Fibroblast of skin of left biceps (primary cell): Measurements from ENCODE around the gene RASD2.
"Not testable (repeated sequence)": the region's sequence is repeated elsewhere in the genome, so short reads cannot be mapped to it uniquely, and the experiment has no call there.

Experiments used
- DNase-seq, 2 experiments: peaks; one replicate each; pipeline ENCODE4 v3.0.0-alpha.2; 2013; ENCODE audit warnings: low read depth in 2 of 2

Gene RASD2, protein sequence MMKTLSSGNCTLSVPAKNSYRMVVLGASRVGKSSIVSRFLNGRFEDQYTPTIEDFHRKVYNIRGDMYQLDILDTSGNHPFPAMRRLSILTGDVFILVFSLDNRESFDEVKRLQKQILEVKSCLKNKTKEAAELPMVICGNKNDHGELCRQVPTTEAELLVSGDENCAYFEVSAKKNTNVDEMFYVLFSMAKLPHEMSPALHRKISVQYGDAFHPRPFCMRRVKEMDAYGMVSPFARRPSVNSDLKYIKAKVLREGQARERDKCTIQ

DNA sequence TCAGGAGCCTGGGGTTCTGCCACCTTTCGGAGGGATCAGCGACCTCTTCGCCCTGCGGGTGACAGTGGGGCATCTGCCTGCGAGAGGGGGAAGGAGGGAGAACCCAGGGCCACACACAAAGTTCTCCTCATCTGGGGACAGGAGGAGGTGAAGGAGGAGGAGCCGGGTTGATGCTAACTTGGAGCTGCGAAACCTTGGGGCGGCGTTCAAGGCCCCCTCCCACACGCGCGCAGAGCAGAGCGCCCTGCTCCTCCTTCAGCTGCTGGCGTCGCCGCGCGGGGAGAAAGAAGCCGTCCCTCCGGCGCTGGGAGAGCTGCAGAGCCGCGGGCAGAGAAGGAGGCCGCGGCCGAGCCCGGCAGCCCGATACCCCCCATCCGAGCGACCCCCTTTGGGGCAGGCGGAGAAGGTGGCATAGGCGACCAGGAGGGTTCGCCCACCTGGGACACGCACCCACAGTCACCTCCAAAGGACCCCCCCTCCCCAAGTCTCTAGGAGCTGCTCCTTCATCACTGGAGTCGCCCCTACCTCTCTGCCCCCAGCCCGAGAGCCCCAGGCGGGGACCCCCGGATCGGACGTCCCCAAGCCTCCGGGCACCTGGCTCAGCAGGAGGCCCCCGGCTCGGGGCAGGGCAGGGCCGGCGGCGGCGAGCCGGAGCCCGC lies at the start of gene RASD2:
Gene RASD2 (plus strand): TSS at position 237 of the 659 bp plus-strand sequence. CDS start 5,979 bp downstream, outside the sequence.
- DNase-seq, result no peak

- DNase-seq, result not testable (repeated sequence)
Observed at GRCh38 chr22:35491061-35491907, 49.3 kb upstream of the RASD2 start.

DNA sequence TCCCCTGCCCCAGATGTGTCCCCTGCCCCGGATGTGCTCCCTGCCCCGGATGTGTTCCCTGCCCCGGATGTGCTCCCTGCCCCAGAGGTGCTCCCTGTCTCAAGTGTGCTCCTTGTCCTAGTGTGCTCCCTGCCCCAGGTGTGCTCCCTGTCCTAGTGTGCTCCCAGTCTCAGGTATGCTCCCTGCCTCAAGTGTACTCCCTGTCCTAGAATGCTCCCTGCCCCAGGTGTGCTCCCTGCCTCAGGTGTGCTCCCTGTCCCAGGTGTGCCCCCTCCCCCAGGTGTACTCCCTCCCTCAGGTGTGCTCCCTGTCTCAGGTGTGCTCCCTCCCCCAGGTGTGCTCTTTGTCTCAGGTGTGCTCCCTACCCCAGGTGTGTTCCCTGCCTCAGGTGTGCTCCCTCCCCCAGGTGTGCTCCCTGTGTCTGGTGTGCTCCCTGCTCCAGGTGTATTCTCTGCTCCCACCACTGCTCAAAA lies 48.7 kb upstream of the RASD2 start:
- DNase-seq, result no peak

- DNase-seq, result no peak
Observed at GRCh38 chr22:35493074-35493473, 47.6 kb upstream of the RASD2 start.

DNA sequence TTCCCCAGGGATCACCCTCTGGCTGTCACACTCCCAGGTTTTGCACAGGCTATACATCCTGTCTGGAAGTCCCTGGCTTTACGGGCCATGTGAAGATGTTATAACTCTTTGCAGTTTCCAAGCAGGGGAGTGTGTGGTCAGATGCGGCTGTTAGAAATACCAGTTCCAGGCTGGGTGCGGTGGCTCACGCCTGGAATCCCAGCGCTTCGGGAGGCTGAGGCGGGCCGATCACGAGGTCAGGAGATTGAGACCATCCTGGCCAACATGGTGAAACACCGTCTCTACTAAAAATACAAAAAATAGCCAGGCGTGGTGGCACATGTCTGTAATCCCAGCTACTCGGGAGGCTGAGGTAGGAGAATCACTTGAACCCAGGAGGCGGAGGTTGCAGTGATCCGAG lies 44.9 kb upstream of the RASD2 start:
- DNase-seq, result not testable (repeated sequence)

DNA sequence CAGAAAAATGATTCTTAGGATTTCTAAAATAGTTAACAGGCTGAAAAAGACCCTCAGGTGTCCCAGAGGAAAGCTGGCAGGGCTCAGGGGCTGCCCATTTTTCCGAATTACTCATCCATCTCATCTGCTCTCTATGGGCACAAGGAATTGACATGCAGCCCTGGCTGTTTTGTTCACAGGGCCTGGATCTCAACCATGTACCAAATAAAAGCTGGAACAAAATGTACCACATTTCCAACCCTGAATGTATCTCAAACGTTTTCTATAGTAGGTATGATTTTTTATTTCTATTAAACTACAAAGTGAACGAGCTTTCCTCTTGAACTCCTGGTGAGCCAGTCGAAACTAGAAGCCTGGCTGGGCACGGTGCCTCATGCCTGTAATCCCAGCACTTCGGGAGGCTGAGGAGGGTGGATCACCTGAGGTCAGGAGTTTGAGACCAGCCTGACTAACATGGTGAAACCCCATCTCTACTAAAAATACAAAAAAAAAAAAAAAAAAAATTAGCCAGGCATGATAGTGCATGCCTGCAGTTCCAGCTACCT lies 43.8 kb upstream of the RASD2 start:
- no peak for DNase-seq

GRCh38 chr22:35498026-35498800 lies 42.4 kb upstream of the RASD2 start:
- DNase-seq, result no peak

DNA sequence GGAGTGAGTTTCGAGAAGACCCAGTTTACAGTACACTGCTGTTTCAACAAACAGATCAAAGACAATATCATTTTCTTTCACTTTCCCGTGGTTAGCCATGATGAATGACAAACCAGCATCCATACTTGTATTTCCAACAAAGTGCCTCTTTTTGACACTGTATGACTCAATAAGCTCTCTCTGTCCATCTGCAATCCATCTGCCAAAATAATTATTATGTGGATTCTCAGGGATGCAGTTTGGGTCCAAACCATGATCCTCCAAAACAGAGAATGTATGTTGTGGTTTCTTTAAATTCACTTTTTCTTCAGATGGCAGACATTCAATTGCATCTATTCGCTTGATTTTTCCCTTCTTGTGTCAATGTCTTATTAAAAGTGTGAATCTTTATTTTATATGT lies 37.8 kb upstream of the RASD2 start:
- peak in 1 of 2 experiments; percentile 12 for DNase-seq

DNA sequence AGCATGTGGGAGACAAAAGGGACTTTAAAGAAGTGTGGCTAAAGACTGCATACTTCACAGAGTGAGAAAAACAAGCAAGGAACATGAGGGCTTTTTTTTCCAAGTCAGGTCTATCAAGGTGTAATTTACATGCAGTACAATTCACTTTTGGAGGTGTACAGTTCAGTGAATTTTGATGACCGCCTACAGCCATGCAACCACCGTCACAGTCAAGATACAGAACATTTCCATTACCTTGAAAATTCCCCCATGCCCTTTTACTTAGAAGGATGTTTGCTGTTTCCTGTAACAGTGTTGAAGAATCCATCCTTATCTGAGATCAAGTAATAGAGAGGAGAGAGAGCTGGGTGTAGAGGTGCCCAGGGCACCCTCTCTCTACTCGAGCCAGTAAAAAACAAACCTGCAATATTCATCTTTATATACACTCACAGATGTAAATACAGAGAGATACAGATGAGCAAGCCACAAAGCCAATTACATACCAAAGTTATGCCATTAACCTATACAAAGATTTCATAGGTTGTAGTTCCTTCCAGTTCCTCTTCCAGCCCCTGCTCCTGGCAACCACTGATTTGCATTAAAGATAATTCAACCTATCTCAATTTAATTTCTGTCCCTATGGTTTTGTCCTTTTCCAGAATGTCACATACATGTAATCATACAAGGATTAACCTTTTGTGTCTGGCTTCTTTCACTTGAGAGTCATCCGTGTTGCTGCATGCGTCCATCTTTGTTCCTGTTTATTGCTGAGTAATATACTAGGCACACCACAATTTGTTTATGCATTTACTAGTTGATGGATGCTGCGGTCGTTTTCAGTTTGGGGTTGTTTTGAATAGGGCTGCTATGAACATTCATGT lies 35.0 kb upstream of the RASD2 start:
- no peak for DNase-seq

DNA sequence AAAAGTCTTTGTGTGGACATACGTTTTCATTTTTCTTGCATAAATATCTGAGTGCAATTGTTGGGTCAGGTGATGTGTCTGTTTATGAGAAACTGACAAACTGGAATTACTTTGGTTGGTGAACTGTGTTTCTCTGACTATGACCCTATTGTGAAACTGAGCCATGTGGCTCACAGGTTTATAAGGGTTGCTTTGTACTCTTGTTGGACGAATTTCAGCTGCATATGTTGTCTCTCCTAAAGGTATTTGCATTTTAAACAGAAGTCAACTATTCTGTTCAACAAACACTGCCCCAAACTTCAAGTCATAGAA lies 34.4 kb upstream of the RASD2 start:
- no peak for DNase-seq

DNA sequence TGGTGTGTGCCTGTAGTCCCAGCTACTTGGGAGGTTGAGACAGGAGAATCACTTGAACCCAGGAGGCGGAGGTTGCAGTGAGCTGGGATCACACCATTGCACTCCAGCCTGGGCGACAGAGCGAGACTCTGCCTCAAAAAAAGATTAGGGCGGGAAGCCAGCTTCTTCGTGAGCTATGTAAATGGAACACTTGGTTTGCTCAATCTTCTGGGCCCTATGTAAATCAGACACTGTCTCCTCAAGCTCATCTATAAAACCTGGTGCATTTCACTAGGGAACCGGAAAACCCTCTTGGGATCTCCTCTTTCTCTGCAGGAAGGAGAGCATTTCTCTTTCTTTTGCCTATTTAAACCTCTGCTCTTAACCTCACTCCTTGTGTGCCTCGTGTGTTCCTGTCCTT lies 32.8 kb upstream of the RASD2 start:
- not testable (repeated sequence) for DNase-seq

DNA sequence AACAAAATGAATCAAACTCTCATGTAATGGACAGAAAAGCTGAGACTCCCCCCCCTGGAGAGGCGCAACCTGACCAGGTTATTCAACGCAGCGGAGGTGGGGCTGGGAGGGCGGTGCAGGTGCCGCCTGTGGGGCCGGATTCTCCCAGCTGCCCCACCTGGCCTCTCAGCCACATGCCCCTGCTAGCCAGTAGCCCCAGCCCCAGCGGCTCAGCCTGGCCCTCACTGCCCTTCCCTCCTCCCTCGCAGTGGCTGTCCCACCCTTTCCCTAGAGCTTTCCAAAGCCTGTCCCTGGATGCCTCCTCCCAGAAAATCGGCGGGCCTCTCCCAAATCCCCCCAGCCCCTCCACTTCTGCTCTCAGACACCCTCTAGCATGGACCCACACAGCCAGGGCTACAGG lies 31.2 kb upstream of the RASD2 start:
- no peak for DNase-seq

- DNase-seq, result no peak
Observed at GRCh38 chr22:35509960-35510359, 30.7 kb upstream of the RASD2 start.

- DNase-seq, result no peak
Observed at GRCh38 chr22:35510481-35510934, 30.1 kb upstream of the RASD2 start.

- no peak for DNase-seq
Observed at GRCh38 chr22:35510951-35511350, 29.7 kb upstream of the RASD2 start.

- DNase-seq, result no peak
Observed at GRCh38 chr22:35514366-35514765, 26.3 kb upstream of the RASD2 start.

GRCh38 chr22:35515952-35516351 lies 24.7 kb upstream of the RASD2 start:
- DNase-seq, result not testable (repeated sequence)

GRCh38 chr22:35516723-35517122 lies 23.9 kb upstream of the RASD2 start:
- DNase-seq, result no peak

DNA sequence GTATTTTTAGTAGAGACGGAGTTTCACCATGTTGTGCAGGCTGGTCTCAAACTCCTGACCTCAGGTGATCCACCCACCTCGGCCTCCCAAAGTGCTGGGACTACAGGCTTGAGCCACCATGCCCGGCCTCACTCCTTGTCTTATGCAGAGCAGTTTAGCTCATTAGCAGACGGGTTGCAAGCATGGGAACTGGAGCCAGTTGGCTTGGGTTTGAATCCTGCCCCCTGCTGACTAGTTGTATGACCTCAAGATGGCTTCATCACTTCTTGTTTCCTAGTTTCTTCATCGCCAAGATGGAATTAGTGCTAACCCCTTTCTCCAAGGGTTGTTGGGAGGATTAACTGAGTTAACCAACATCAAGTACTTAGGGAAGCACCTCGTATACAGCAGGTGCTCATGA lies 23.4 kb upstream of the RASD2 start:
- DNase-seq, result no peak

GRCh38 chr22:35517769-35518530 lies 22.7 kb upstream of the RASD2 start:
- no peak for DNase-seq
